ENCODE measurements around the gene GFPT1. TPM values are rescaled to one million over a fixed set of nuclear protein-coding genes. Genes with fewer than 3 reads are reported as not detected.
A peak's percentile ranks its signal among the peaks of the same experiment; 100 is the strongest.
"Not testable (repeated sequence)": the region's sequence is repeated elsewhere in the genome, so short reads cannot be mapped to it uniquely, and the experiment has no call there.

Gene GFPT1
- total RNA-seq, 4 donors from 2014 or later, result 56.7 to 125 (median 71.3) TPM

- H3K27me3 ChIP-seq, result no peaks in the 10 kb centered on the region
- H3K36me3 ChIP-seq, result peaks cover 65% of the 10 kb centered on the region in 2 donors
- no peaks in the 10 kb centered on the region for H3K4me1 ChIP-seq
- no peak for DNase-seq
- no peak for TF ChIP-seq POLR2A (IDR thresholded peaks at IDR 0.05)
- TF ChIP-seq CTCF (IDR thresholded peaks at IDR 0.05), result no peak
- H3K9me3 ChIP-seq, result no peaks in the 10 kb centered on the region
- H3K27ac ChIP-seq, result no peak overlapping the region
- WGBS, 2 donors, result 80 to 81% methylated on average over 3 of the region's 3 CpGs
- H3K4me3 ChIP-seq (replicated peaks in 1 of 3), result no peak overlapping the region
- intact Hi-C loops (cut with DNase I), result no loop called here
Measured at GRCh38 chr2:69358914-69359313, 28.1 kb downstream of the GFPT1 start.

- Histone ChIP-seq H3K9me3 (no peaks in the 10 kb centered on the region), H3K36me3 (peaks cover 43 to 54% of the 10 kb centered on the region in 2 donors), H3K4me3 (replicated peaks in 1 of 3) (no peak overlapping the region), H3K27me3 (no peaks in the 10 kb centered on the region), H3K4me1 (no peaks in the 10 kb centered on the region), H3K27ac (no peak overlapping the region)
- no peak for TF ChIP-seq CTCF (IDR thresholded peaks at IDR 0.05)
- TF ChIP-seq POLR2A (IDR thresholded peaks at IDR 0.05), result no peak
- WGBS, 2 donors, result 93 to 95% methylated on average over 5 of the region's 5 CpGs
- intact Hi-C loops (cut with DNase I), result no loop called here
- DNase-seq, result no peak
Measured at GRCh38 chr2:69356471-69356870, 30.6 kb downstream of the GFPT1 start.

- WGBS, 2 donors, result 84 to 86% methylated on average over 3 of the region's 3 CpGs
- H3K4me1 ChIP-seq; H3K27ac ChIP-seq; H3K27me3 ChIP-seq; H3K9me3 ChIP-seq; DNase-seq; intact Hi-C loops (cut with DNase I); H3K4me3 ChIP-seq (replicated peaks in 1 of 3): not testable (repeated sequence)
- peaks cover 34 to 47% of the 10 kb centered on the region in 2 donors for H3K36me3 ChIP-seq
Measured at GRCh38 chr2:69354976-69355375, 32.1 kb downstream of the GFPT1 start.

GRCh38 chr2:69353360-69353759, 33.7 kb downstream of the GFPT1 start:
- H3K4me3 ChIP-seq (replicated peaks in 1 of 3), result no peak overlapping the region
- H3K4me1 ChIP-seq, result no peaks in the 10 kb centered on the region
- 94 to 96% methylated on average over 5 of the region's 5 CpGs for WGBS, 2 donors
- H3K27me3 ChIP-seq, result no peaks in the 10 kb centered on the region
- peaks cover 35 to 57% of the 10 kb centered on the region in 2 donors for H3K36me3 ChIP-seq
- intact Hi-C loops (cut with DNase I), result no loop called here
- no peaks in the 10 kb centered on the region for H3K9me3 ChIP-seq
- TF ChIP-seq CTCF (IDR thresholded peaks at IDR 0.05) (no peak), POLR2A (IDR thresholded peaks at IDR 0.05) (no peak)
- peak; percentile 7 to 13 for DNase-seq
- no peak overlapping the region for H3K27ac ChIP-seq

GRCh38 chr2:69348781-69349180, 38.2 kb downstream of the GFPT1 start:
- 97 to 100% methylated on average over 1 of the region's 1 CpG for WGBS, 2 donors
- peaks cover 50 to 67% of the 10 kb centered on the region in 2 donors for H3K36me3 ChIP-seq
- intact Hi-C loops (cut with DNase I), result no loop called here
- H3K27ac ChIP-seq, result no peak overlapping the region
- H3K4me3 ChIP-seq (replicated peaks in 1 of 3), result no peak overlapping the region
- no peak for TF ChIP-seq CTCF (IDR thresholded peaks at IDR 0.05)
- TF ChIP-seq POLR2A (IDR thresholded peaks at IDR 0.05), result no peak
- no peaks in the 10 kb centered on the region for H3K27me3 ChIP-seq
- no peaks in the 10 kb centered on the region for H3K4me1 ChIP-seq
- no peak for DNase-seq
- H3K9me3 ChIP-seq, result no peaks in the 10 kb centered on the region

GRCh38 chr2:69345434-69345833, 41.6 kb downstream of the GFPT1 start:
- Histone ChIP-seq H3K4me3 (replicated peaks in 1 of 3) (no peak overlapping the region), H3K36me3 (peaks cover 81 to 89% of the 10 kb centered on the region in 2 donors), H3K27ac (no peak overlapping the region), H3K27me3 (no peaks in the 10 kb centered on the region), H3K4me1 (no peaks in the 10 kb centered on the region), H3K9me3 (no peaks in the 10 kb centered on the region)
- no peak for TF ChIP-seq CTCF (IDR thresholded peaks at IDR 0.05)
- TF ChIP-seq POLR2A (IDR thresholded peaks at IDR 0.05), result no peak
- intact Hi-C loops (cut with DNase I), result no loop called here
- DNase-seq, result no peak
